UCSD-AML1 (cell line): ENCODE data around the gene NAPG.
A peak's percentile ranks its signal among the peaks of the same experiment; 100 is the strongest.
"Not testable (repeated sequence)": the region's sequence is repeated elsewhere in the genome, so short reads cannot be mapped to it uniquely, and the experiment has no call there.

Source experiments
- DNase-seq: peaks from one replicate; lab custom pipeline; 2025; ENCODE audit not compliant: unreplicated experiment; lab: John Stamatoyannopoulos, UW

NAPG gene

GRCh38 chr18:10544093-10544748 lies 18.4 kb downstream of the NAPG start:
- no peak for DNase-seq

- DNase-seq, result no peak
Observed at GRCh38 chr18:10546557-10547300, 20.9 kb downstream of the NAPG start.

GRCh38 chr18:10552226-10552625 lies 26.4 kb downstream of the NAPG start:
- DNase-seq, result no peak

GRCh38 chr18:10556251-10556650 lies 30.4 kb downstream of the NAPG start:
- not testable (repeated sequence) for DNase-seq

GRCh38 chr18:10557085-10557677 lies 31.4 kb downstream of the NAPG start:
- DNase-seq, result no peak

- no peak for DNase-seq
Observed at GRCh38 chr18:10558243-10558966, 32.6 kb downstream of the NAPG start.

GRCh38 chr18:10558967-10559298 lies 33.1 kb downstream of the NAPG start:
- DNase-seq, result no peak

- DNase-seq, result no peak
Observed at GRCh38 chr18:10559553-10560451, 34.0 kb downstream of the NAPG start.

- DNase-seq, result peak; percentile 43
Observed at GRCh38 chr18:10560452-10561045, 34.7 kb downstream of the NAPG start.

GRCh38 chr18:10562773-10563160 lies 36.9 kb downstream of the NAPG start:
- DNase-seq, result no peak

- DNase-seq, result no peak
Observed at GRCh38 chr18:10563886-10564285, 38.1 kb downstream of the NAPG start.

GRCh38 chr18:10564975-10565773 lies 39.3 kb downstream of the NAPG start:
- DNase-seq, result no peak

GRCh38 chr18:10565835-10566234 lies 40.0 kb downstream of the NAPG start:
- DNase-seq, result no peak

- DNase-seq, result no peak
Observed at GRCh38 chr18:10566390-10566789, 40.6 kb downstream of the NAPG start.

GRCh38 chr18:10569941-10570340 lies 44.1 kb downstream of the NAPG start:
- not testable (repeated sequence) for DNase-seq

GRCh38 chr18:10570622-10571021 lies 44.8 kb downstream of the NAPG start:
- no peak for DNase-seq

GRCh38 chr18:10571537-10571936 lies 45.7 kb downstream of the NAPG start:
- DNase-seq, result no peak

- not testable (repeated sequence) for DNase-seq
Observed at GRCh38 chr18:10573261-10573660, 47.4 kb downstream of the NAPG start.

- not testable (repeated sequence) for DNase-seq
Observed at GRCh38 chr18:10574412-10574811, 48.6 kb downstream of the NAPG start.
